ENCODE measurements around the gene FASN. TPM values are rescaled to one million over a fixed set of nuclear protein-coding genes. Genes with fewer than 3 reads are reported as not detected.

FASN gene
- total and polyA plus RNA-seq, 2 of the 13 experiments (the other 11 are each of a cell fraction or from before 2014, with no cell fraction given) = 51.7 to 101 TPM

GRCh38 chr17:82065638-82066303 is 32.3 kb downstream of the FASN start, which contains the start of gene DUS1L (continued):
- TF ChIP-seq MEIS1 (CRISPR knock-in tag; IDR thresholded peaks at IDR 0.05; ENCODE audit: borderline replicate concordance) (peak; percentile 62; the same call in 1 of the 2 replicates), ZFP1 (CRISPR knock-in tag; IDR thresholded peaks at IDR 0.05) (peak; percentile 36; the same call in 1 of the 2 replicates), HOXA3 (CRISPR knock-in tag; IDR thresholded peaks at IDR 0.05) (peak; percentile 98), E2F5 (CRISPR knock-in tag; conservative IDR thresholded peaks at IDR 0.05) (peak; percentile 86), NPAS2 (CRISPR knock-in tag; IDR thresholded peaks at IDR 0.05; ENCODE audit: borderline replicate concordance) (0 out of 2 replicates have a peak, but pooled peaks have one; percentile 12), SIN3A (IDR thresholded peaks at IDR 0.05; ENCODE audit: borderline replicate concordance, low read depth, low read length) (peak; percentile 46; the same call in 1 of the 2 replicates), CSRNP1 (CRISPR knock-in tag; IDR thresholded peaks at IDR 0.05) (peak; percentile 88; the same call in 1 of the 2 replicates), TGIF2 (CRISPR knock-in tag; IDR thresholded peaks at IDR 0.05) (peak; percentile 87)
- TF ChIP-seq, protein P1, sequence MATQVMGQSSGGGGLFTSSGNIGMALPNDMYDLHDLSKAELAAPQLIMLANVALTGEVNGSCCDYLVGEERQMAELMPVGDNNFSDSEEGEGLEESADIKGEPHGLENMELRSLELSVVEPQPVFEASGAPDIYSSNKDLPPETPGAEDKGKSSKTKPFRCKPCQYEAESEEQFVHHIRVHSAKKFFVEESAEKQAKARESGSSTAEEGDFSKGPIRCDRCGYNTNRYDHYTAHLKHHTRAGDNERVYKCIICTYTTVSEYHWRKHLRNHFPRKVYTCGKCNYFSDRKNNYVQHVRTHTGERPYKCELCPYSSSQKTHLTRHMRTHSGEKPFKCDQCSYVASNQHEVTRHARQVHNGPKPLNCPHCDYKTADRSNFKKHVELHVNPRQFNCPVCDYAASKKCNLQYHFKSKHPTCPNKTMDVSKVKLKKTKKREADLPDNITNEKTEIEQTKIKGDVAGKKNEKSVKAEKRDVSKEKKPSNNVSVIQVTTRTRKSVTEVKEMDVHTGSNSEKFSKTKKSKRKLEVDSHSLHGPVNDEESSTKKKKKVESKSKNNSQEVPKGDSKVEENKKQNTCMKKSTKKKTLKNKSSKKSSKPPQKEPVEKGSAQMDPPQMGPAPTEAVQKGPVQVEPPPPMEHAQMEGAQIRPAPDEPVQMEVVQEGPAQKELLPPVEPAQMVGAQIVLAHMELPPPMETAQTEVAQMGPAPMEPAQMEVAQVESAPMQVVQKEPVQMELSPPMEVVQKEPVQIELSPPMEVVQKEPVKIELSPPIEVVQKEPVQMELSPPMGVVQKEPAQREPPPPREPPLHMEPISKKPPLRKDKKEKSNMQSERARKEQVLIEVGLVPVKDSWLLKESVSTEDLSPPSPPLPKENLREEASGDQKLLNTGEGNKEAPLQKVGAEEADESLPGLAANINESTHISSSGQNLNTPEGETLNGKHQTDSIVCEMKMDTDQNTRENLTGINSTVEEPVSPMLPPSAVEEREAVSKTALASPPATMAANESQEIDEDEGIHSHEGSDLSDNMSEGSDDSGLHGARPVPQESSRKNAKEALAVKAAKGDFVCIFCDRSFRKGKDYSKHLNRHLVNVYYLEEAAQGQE (IDR thresholded peaks at IDR 0.05; ENCODE audit: borderline replicate concordance in 1 of 2, low read depth in 1 of 2, low read length in 2 of 2) = peak in 1 of 2 experiments; percentile 32; a peak in 1 of 4 replicates
- TF ChIP-seq, protein P2, sequence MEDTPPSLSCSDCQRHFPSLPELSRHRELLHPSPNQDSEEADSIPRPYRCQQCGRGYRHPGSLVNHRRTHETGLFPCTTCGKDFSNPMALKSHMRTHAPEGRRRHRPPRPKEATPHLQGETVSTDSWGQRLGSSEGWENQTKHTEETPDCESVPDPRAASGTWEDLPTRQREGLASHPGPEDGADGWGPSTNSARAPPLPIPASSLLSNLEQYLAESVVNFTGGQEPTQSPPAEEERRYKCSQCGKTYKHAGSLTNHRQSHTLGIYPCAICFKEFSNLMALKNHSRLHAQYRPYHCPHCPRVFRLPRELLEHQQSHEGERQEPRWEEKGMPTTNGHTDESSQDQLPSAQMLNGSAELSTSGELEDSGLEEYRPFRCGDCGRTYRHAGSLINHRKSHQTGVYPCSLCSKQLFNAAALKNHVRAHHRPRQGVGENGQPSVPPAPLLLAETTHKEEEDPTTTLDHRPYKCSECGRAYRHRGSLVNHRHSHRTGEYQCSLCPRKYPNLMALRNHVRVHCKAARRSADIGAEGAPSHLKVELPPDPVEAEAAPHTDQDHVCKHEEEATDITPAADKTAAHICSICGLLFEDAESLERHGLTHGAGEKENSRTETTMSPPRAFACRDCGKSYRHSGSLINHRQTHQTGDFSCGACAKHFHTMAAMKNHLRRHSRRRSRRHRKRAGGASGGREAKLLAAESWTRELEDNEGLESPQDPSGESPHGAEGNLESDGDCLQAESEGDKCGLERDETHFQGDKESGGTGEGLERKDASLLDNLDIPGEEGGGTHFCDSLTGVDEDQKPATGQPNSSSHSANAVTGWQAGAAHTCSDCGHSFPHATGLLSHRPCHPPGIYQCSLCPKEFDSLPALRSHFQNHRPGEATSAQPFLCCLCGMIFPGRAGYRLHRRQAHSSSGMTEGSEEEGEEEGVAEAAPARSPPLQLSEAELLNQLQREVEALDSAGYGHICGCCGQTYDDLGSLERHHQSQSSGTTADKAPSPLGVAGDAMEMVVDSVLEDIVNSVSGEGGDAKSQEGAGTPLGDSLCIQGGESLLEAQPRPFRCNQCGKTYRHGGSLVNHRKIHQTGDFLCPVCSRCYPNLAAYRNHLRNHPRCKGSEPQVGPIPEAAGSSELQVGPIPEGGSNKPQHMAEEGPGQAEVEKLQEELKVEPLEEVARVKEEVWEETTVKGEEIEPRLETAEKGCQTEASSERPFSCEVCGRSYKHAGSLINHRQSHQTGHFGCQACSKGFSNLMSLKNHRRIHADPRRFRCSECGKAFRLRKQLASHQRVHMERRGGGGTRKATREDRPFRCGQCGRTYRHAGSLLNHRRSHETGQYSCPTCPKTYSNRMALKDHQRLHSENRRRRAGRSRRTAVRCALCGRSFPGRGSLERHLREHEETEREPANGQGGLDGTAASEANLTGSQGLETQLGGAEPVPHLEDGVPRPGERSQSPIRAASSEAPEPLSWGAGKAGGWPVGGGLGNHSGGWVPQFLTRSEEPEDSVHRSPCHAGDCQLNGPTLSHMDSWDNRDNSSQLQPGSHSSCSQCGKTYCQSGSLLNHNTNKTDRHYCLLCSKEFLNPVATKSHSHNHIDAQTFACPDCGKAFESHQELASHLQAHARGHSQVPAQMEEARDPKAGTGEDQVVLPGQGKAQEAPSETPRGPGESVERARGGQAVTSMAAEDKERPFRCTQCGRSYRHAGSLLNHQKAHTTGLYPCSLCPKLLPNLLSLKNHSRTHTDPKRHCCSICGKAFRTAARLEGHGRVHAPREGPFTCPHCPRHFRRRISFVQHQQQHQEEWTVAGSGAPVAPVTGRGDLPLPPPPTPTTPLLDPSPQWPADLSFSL (CRISPR knock-in tag; IDR thresholded peaks at IDR 0.05) = no peak
- TF ChIP-seq, protein P3, sequence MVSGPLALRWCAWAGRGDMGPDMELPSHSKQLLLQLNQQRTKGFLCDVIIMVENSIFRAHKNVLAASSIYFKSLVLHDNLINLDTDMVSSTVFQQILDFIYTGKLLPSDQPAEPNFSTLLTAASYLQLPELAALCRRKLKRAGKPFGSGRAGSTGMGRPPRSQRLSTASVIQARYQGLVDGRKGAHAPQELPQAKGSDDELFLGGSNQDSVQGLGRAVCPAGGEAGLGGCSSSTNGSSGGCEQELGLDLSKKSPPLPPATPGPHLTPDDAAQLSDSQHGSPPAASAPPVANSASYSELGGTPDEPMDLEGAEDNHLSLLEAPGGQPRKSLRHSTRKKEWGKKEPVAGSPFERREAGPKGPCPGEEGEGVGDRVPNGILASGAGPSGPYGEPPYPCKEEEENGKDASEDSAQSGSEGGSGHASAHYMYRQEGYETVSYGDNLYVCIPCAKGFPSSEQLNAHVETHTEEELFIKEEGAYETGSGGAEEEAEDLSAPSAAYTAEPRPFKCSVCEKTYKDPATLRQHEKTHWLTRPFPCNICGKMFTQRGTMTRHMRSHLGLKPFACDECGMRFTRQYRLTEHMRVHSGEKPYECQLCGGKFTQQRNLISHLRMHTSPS (CRISPR knock-in tag; IDR thresholded peaks at IDR 0.05; ENCODE audit: low read depth) = peak; percentile 49; the same call in 1 of the 2 replicates

Data from HepG2 (cell line).